HG02642 (cell line): Measurements from ENCODE around the gene KRTAP19-2.
"Not testable (repeated sequence)": the region's sequence is repeated elsewhere in the genome, so short reads cannot be mapped to it uniquely, and the experiment has no call there.

Source experiments
- ATAC-seq: cut with Tn5 transposase; IDR thresholded peaks from one replicate; pipeline ENCODE4 v1.9.1; 2021; ENCODE audit warnings: mild to moderate bottlenecking; ENCODE audit not compliant: unreplicated experiment, poor library complexity

The KRTAP19-2 gene

GRCh38 chr21:30487336-30487735 lies at the start of gene KRTAP19-2:
KRTAP19-2 (minus strand) TSS chr21:30487436; CDS start chr21:30487348, 88 bp downstream.
- no peak for ATAC-seq

- no peak for ATAC-seq
Observed at GRCh38 chr21:30518876-30519275, 31.6 kb upstream of the KRTAP19-2 start.

GRCh38 chr21:30515681-30516080 lies 28.4 kb upstream of the KRTAP19-2 start:
- no peak for ATAC-seq

- ATAC-seq: not testable (repeated sequence)
Observed at GRCh38 chr21:30505621-30506205, 18.5 kb upstream of the KRTAP19-2 start.

GRCh38 chr21:30502041-30502440 lies 14.8 kb upstream of the KRTAP19-2 start, which contains the start of gene KRTAP19-5:
KRTAP19-5 (minus strand) TSS chr21:30502141; CDS start chr21:30502090, 51 bp downstream.
- no peak for ATAC-seq

DNA sequence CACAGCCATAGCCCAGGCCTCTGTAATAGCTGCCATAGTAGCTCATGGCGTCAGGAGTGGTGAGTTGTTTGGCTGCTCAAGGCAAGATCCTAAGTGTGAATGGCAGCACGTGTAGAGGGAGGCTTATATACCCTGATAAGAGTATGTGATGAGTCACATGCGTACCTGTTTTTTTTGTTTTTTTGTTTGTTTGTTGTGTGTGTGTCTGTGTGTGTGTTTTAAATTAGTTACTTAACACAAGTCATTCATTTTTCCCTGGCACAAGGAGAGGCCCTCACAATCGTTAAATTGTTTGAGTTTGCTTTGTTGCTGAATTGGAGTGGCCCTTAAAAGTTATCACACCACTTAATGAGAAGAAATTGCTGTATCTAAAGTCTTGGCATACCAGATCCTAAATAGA lies 9.8 kb upstream of the KRTAP19-2 start, which contains the start of gene KRTAP19-4:
TSS of gene KRTAP19-4 (minus strand) at position 101 of the 400 bp plus-strand sequence. CDS start at position 46, 55 bp downstream.
- no peak for ATAC-seq

- ATAC-seq: no peak
Observed at GRCh38 chr21:30491963-30492428, 4.8 kb upstream of the KRTAP19-2 start, which contains the start of gene KRTAP19-3. KRTAP19-3 (minus strand) TSS chr21:30492013; CDS start chr21:30491957, 56 bp downstream.

- ATAC-seq: no peak
Observed at GRCh38 chr21:30486180-30486579, 1.1 kb downstream of the KRTAP19-2 start.

GRCh38 chr21:30482130-30482529 lies 5.1 kb downstream of the KRTAP19-2 start:
- ATAC-seq: no peak

DNA sequence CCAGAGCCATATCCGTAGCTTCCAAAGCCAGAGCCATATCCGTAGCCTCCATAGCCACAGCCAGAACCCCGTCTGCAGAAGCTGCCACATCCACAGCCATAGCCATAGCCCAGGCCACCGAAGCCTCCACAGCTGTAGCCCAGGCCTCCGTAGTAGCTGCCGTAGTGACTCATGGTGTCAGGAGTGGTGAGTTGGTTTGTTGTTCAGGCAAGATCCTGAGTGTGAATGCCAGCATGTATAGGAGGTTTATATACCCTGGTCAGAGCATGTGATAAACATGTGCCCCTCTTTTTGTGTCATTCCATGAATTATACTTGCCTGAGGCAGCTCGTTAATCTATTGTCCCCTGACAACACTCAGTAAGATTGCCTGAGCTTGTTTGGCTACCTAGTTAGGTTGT lies 7.1 kb downstream of the KRTAP19-2 start, which contains the start of gene KRTAP19-1:
TSS of gene KRTAP19-1 (minus strand) at position 223 of the 400 bp plus-strand sequence. CDS start at position 173, 50 bp downstream.
- no peak for ATAC-seq

GRCh38 chr21:30479259-30479658 lies 8.0 kb downstream of the KRTAP19-2 start:
- no peak for ATAC-seq

GRCh38 chr21:30478004-30478403 lies 9.2 kb downstream of the KRTAP19-2 start:
- no peak for ATAC-seq

DNA sequence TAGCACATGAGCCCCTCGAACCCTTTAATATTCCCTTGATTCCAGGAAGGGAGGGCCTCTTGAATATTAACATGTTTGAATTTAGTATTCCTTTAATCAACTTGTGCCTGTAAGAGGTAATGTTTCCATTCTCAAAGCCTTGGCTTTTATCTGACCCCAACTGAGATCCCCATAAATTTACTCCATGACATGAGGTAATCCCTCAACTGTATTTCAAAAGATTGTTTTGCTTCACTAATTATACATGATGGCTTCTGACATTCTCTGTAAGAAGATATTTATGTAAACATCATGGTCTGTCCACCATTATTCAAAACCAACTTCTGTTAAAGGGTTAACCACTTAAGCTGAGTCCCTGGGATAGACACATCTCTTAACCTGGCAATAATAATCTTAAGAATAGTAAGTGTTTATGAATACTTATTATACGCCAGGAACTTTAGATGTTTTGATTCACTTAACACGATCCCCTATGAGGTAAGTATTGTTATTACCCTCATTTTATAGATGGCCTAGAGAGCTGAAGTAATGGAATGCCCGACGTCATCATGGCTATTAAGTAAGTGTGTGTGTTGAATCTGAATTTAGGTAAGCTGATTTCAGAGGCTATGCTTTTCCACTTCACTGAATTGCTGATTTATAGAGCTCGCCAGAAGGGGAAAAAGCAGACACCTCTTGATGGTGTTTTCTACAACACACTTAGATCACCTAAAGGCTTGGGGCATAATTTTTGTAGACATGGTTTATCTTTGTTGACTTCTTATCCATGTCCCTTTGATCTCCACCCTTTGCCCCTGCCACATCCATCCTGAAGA lies 18.1 kb downstream of the KRTAP19-2 start:
- ATAC-seq: no peak

GRCh38 chr21:30463713-30464112 lies 23.5 kb downstream of the KRTAP19-2 start:
- ATAC-seq: no peak

DNA sequence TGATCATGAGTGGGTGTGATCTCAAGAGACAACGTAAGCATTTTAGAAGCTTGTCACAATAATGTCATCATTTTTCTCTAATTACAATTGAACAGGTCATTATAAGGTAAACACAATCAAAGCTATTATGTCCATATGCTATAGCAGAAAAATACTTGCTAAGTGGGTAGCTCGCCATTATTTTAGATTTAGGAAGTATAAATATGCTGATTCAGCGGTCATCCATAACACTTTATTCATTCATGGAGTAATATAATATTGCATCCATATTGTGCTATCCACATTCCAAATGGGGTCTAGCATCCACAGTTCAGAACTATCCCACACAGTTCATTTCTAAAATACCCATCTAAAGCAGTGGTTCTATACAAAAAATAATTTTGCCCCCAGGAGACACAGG lies 38.7 kb downstream of the KRTAP19-2 start:
- no peak for ATAC-seq

- no peak for ATAC-seq
Observed at GRCh38 chr21:30447056-30447455, 40.2 kb downstream of the KRTAP19-2 start.

GRCh38 chr21:30444204-30444603 lies 43.0 kb downstream of the KRTAP19-2 start:
- no peak for ATAC-seq

DNA sequence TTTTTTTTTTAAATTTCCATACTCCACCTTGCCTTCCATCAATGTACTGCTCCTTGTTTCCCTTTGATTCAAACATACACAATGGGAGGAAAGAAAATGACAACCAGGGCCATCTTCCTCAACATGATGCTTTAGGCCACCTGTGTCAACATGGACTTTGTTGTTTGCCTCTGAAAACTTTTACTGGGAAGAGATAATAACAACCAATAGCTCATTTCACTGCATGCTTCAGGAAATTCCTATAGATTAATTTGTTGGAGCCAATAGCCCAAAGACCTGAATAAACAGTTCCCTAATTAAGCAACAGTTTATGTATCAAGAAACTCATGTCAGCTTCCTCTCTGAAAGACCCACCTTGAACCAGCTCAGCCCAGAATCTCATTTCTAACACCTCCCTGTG lies 44.0 kb downstream of the KRTAP19-2 start:
- ATAC-seq: no peak

DNA sequence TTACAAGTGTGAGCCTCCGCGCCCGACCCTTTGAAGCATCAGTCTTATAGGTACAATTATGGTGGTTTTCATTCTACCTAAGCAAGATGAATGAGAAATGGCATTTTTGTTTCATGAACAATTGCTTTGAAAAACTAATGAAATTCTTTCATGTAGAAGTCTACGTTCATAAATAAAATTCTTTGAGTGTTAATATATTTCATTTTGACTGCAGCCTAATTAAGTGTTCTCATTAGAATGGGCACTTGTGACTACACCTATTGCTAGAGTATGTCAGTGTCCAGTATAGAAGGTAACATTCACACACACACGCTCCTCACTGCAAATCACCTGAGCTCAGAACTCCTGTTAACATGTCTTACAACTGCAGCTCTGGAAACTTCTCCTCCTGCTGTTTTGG lies 47.3 kb downstream of the KRTAP19-2 start, which contains the start of gene KRTAP15-1:
TSS of gene KRTAP15-1 (plus strand) at position 301 of the 400 bp plus-strand sequence. CDS start at position 354, 53 bp downstream.
- ATAC-seq: no peak
